NCI-H2196 (cell line): Measurements from ENCODE around the gene DNAJB6.

Experiments used
- DNase-seq: peaks from one replicate; lab custom pipeline; 2025; ENCODE audit not compliant: unreplicated experiment; lab: John Stamatoyannopoulos, UW

Gene DNAJB6

GRCh38 chr7:157462840-157463239 lies 126.0 kb downstream of the DNAJB6 start:
- no peak for DNase-seq

GRCh38 chr7:157463245-157463644 lies 126.4 kb downstream of the DNAJB6 start:
- DNase-seq = no peak

- no peak for DNase-seq
These were observed 127.5 kb downstream of the DNAJB6 start for GRCh38 chr7:157464111-157464970.

- no peak for DNase-seq
These were observed 128.4 kb downstream of the DNAJB6 start for GRCh38 chr7:157464971-157465886.

GRCh38 chr7:157465891-157466866 lies 129.4 kb downstream of the DNAJB6 start:
- no peak for DNase-seq

- no peak for DNase-seq
These were observed 130.1 kb downstream of the DNAJB6 start for GRCh38 chr7:157466867-157467261.
